HepG2 (cell line): Measurements from ENCODE around the gene PAK2.
"Not testable (repeated sequence)": the region's sequence is repeated elsewhere in the genome, so short reads cannot be mapped to it uniquely, and the experiment has no call there.

Source experiments
- FOXK2 ChIP-seq: fragments of 450-650 bp; IDR thresholded peaks from 2 replicates; pipeline ENCODE4 v1.6.1; 2016
- HMG20B ChIP-seq: conservative IDR thresholded peaks from 2 replicates; pipeline ENCODE4 v1.6.1; 2016; ENCODE audit warnings: missing genetic modification reagents, missing compliant biosample characterization
- MAFK ChIP-seq, 2 experiments: IDR thresholded peaks in 1 of 2; conservative IDR thresholded peaks in 1 of 2; 2 replicates each; pipeline ENCODE4 v1.6.1; 2011; ENCODE audit warnings: improper control_type of control experiment in 2 of 2, low read length in 2 of 2
- MXI1 ChIP-seq: IDR thresholded peaks from 3 replicates; pipeline ENCODE4 v1.6.1; 2012; ENCODE audit warnings: low read depth, low read length, inconsistent platforms, borderline replicate concordance
- NCOA1 ChIP-seq: sonication (generic); formaldehyde crosslinking; IDR thresholded peaks from 2 replicates; pipeline ENCODE4 v1.9.0; 2021; ENCODE audit warnings: missing genetic modification reagents
- YEATS4 ChIP-seq: sonication (generic); formaldehyde crosslinking; IDR thresholded peaks from 2 replicates; pipeline ENCODE4 v1.4.0; 2020; ENCODE audit warnings: missing genetic modification reagents, borderline replicate concordance
- TF ChIP-seq, protein P1 (sequence below): sonication (generic); formaldehyde crosslinking; IDR thresholded peaks from 2 replicates; pipeline ENCODE4 v1.5.0; 2020; ENCODE audit warnings: mild to moderate bottlenecking, missing genetic modification reagents, moderate library complexity
- TF ChIP-seq, protein P2 (sequence below): sonication (generic); formaldehyde crosslinking; IDR thresholded peaks from 2 replicates; pipeline ENCODE4 v1.4.0; 2020; ENCODE audit warnings: missing genetic modification reagents, borderline replicate concordance

DNA sequence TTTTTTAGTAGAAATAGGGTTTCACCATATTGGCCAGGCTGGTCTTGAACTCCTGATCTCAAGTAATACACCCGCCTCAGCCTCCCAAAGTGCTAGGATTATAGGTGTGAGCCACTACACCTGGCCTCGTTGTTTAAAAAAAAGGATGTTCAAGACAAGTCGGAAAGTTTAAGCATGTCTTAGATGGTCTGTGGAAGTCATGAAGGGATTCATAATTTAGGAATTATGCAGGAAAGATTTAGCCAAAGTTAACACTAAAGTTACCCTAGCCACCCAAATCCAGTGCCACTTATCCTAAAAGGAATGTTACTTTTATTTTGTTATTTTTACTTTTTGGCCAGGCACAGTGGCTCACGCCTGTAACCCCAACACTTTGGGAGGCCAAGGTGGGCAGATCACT is 108.7 kb downstream of the PAK2 start:
- not testable (repeated sequence) for TF ChIP-seq NCOA1; MAFK (conservative IDR thresholded peaks at IDR 0.05 in 1 of 2, IDR thresholded peaks at IDR 0.05 in 1 of 2; ENCODE audit: low read length in 2 of 2); HMG20B (CRISPR knock-in tag); FOXK2; YEATS4 (CRISPR knock-in tag); MXI1
- TF ChIP-seq, protein P1, sequence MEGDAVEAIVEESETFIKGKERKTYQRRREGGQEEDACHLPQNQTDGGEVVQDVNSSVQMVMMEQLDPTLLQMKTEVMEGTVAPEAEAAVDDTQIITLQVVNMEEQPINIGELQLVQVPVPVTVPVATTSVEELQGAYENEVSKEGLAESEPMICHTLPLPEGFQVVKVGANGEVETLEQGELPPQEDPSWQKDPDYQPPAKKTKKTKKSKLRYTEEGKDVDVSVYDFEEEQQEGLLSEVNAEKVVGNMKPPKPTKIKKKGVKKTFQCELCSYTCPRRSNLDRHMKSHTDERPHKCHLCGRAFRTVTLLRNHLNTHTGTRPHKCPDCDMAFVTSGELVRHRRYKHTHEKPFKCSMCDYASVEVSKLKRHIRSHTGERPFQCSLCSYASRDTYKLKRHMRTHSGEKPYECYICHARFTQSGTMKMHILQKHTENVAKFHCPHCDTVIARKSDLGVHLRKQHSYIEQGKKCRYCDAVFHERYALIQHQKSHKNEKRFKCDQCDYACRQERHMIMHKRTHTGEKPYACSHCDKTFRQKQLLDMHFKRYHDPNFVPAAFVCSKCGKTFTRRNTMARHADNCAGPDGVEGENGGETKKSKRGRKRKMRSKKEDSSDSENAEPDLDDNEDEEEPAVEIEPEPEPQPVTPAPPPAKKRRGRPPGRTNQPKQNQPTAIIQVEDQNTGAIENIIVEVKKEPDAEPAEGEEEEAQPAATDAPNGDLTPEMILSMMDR, result not testable (repeated sequence)
- TF ChIP-seq, protein P2, sequence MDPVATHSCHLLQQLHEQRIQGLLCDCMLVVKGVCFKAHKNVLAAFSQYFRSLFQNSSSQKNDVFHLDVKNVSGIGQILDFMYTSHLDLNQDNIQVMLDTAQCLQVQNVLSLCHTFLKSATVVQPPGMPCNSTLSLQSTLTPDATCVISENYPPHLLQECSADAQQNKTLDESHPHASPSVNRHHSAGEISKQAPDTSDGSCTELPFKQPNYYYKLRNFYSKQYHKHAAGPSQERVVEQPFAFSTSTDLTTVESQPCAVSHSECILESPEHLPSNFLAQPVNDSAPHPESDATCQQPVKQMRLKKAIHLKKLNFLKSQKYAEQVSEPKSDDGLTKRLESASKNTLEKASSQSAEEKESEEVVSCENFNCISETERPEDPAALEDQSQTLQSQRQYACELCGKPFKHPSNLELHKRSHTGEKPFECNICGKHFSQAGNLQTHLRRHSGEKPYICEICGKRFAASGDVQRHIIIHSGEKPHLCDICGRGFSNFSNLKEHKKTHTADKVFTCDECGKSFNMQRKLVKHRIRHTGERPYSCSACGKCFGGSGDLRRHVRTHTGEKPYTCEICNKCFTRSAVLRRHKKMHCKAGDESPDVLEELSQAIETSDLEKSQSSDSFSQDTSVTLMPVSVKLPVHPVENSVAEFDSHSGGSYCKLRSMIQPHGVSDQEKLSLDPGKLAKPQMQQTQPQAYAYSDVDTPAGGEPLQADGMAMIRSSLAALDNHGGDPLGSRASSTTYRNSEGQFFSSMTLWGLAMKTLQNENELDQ (CRISPR knock-in tag), result not testable (repeated sequence)
